NCI-H187 treated with DMSO at 0.1 percent for 48 hours (cell line): ENCODE measurements around the gene GASK1B.

ENCODE experiments used
- DNase-seq: peaks from one replicate; lab custom pipeline; 2025; lab: John Stamatoyannopoulos, UW

Gene GASK1B

DNA sequence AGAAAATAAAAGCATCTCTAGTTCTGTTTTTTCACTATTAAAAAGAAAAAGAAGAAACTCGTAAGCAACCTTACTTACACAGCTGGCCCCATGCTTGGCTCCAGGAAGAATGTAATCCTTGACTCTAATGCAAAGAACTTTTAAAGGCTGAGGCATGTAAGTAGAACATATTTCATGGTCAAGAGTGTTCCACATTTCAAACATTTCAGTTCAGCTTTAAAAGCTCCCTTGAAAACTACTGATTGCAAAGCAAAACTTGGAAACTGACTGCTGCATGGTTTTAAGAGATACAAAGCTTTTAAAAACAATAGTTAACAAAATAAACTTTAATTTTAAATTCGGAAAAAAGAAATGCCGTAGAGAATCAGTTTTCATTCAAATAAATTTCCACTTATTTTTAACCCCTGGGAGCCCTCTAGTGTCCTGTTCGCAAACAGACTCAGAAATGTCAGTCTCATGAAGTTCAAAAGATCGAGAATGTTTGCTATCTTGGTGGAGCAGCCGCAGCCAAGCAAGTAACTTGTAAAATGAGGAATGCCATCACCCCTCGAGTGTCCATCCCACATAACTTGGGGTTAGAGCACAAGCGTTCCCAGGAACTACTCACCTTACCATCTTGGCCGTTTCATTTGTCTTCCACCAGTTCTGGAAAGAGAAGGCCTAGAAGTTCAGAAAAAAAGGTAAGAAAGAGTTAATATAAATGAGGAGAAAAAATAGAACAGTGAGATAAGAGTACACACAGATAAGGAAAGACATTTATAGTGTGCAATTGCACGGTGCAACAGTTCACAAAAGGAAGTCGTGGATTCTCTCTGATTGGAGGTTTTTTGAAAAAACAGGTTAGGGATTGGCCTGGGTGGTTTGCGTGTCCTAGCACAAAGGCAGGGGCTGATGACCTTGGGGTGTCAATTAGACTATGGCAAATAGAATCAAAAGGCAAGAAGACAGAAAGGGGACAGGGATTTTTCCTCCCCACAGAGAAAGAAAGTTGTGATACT, at the start of gene GASK1B:
Gene GASK1B (minus strand): TSS at position 765 of the 998 bp plus-strand sequence. CDS start 1,650 bp downstream, outside the sequence.
- DNase-seq, result no peak

DNA sequence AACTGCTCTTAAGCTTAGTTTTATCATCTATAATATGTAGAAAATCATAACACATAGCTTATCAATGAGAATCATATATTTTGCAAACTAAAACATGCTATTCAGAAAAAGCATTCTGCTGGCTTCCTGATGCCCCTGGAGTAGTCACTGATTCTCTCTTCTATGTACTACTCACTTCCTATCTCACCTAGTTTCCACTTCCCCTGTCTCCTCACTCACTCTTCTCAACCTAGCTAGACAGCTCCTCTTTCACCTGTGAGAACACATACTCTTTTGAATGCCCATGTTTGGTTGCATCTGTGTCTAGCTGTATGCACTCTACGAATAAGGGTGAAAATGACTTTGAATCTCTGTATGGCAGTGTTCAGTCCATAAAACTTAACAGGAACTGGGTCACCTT, 46.8 kb upstream of the GASK1B start:
- DNase-seq, result no peak

GRCh38 chr4:158217763-158218162, 44.9 kb upstream of the GASK1B start:
- DNase-seq, result no peak

DNA sequence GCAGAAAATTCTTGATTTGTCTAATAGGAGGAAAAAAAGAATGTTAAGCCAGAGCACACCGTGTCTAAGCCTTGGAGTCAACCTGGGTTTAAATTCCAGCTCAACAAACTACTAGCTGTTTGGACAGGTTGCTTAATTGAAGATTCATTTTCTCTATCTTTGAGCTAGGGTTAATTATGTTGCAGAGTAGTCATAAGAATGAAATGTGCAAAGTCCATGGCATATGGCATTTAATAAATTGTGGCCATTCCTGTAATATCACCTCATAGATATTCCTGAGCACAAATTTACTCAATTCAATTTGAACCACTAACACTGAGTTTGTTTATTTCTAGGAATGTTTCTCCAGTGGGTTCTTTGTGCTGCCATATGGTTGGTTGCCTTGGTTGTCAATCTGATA, 42.0 kb upstream of the GASK1B start:
- no peak for DNase-seq

- DNase-seq, result no peak
These were observed 40.6 kb upstream of the GASK1B start for GRCh38 chr4:158213466-158213865.

- no peak for DNase-seq
These were observed 38.4 kb upstream of the GASK1B start for GRCh38 chr4:158211222-158211621.

- no peak for DNase-seq
These were observed 37.3 kb upstream of the GASK1B start, which contains the start of gene TMEM144 for GRCh38 chr4:158209825-158210807. TMEM144 (plus strand) TSS chr4:158210486; CDS start chr4:158212668, 2,182 bp downstream.

DNA sequence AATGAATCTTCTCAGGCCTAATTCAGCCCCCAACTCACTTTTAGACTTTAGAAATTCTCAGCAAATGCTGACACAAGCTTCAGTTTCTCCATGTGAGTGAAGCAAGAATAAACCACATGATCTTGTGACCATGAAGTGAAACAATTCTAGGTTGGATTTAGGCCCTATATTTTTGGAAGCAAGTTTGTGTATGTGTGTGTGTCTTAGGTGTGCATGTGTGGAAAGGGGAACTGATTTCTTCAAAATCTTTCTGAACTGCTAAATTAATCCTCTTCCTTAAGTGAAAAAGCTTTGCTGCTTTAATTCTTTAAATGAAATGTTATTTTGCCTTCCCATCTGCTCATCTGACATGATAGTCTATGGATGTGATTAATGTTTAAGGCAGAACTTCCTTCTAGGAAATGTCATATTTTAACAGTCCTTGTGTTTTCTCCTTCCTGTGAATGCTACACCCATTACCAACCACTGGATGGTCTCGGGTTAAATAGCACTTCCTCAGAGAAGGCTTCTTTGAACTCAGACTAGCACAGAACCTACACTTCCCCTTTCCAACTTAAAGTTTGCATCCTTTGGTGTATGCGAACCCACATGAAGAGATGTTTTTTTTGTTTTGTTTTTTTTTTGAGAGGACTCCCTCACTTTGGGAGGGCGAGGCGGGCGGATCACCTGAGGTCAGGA, 36.3 kb upstream of the GASK1B start:
- no peak for DNase-seq

GRCh38 chr4:158203929-158204328, 31.1 kb upstream of the GASK1B start:
- DNase-seq, result no peak

GRCh38 chr4:158203436-158203835, 30.6 kb upstream of the GASK1B start:
- no peak for DNase-seq

- DNase-seq, result no peak
These were observed 29.7 kb upstream of the GASK1B start for GRCh38 chr4:158202481-158202880.

DNA sequence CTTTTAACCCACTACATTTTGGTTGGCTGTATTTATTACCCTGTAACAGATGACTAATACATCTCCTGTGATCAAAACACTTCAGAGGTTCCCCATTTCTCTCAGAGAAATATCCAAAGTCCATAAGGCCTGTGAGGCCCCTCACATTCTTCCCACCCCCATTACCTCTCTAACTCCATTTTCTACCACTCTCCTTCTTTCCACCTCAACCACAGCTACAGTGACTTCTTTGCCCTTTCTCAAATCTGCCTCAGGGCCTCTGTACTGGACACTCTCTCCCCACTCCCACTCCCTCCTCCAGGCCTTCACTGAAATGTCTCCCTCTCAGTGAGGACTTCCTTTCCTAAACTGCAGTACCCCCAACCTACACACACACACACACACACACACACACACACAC, 29.1 kb upstream of the GASK1B start:
- DNase-seq, result no peak

- DNase-seq, result no peak
These were observed 28.5 kb upstream of the GASK1B start for GRCh38 chr4:158201322-158201721.

DNA sequence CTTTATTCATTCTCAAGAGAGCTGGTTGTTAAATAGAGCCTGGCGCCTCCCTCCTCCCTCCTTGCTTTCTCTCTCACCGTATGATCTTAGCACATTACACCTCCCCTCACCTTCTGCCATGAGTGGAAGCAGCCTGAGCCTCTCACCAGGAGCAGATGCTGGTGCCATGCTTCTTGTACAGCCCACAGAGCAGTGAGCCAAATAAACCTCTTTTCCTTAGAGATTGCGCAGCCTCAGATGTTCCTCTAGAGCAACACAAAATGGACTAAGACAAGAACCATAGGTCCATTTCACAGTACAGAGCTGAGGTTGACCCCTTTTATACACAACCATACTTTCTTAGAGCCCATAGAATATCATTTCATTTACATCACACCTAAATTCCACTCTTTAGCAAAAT, 27.4 kb upstream of the GASK1B start:
- no peak for DNase-seq

DNA sequence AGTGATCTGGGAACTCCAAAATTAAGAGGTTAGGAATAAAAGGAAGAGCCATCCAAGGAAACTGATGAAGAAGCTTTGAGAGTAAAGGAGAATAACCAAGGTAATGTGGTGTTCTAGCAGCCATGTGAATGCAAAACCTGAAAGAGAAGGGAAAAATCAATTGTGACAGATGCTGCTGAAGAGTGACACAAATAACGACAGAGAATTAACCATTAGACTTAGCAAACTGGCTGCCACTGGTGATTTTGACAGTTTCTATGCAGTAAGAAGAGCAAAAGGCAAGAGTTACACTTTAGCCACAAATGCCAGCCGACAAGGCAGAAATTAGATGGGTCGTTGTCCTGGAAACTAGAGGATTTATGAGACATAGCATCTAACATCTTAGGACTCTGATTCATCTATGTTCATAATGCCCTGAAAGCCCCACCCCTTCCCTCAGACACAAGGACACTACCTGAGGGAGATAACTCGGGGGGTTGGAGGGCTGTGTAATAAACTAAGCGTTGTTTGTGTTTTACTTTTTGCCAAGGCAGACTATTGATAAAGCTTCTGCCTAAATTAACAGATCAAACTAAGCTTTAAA, 24.5 kb upstream of the GASK1B start:
- no peak for DNase-seq

DNA sequence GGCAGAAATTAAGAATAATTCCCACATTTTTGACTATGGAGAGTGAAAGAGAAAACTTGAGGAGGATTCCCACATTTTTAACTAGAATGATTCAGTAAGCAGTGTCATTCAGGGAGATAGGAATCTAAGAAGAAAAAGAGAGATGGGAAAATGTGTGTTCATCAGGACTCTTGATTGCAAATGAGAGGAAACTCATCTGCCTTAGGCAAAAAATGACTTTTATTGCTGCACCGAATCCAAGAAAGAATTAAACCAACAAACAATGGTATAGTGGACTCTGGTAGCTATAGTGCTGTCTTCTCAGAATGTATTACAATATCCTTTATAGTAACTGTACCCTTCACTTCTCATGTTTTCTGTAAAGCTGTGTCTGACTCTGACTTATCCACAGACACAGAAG, 22.5 kb upstream of the GASK1B start:
- DNase-seq, result no peak

- DNase-seq, result no peak
These were observed 20.4 kb upstream of the GASK1B start for GRCh38 chr4:158193171-158193749.

DNA sequence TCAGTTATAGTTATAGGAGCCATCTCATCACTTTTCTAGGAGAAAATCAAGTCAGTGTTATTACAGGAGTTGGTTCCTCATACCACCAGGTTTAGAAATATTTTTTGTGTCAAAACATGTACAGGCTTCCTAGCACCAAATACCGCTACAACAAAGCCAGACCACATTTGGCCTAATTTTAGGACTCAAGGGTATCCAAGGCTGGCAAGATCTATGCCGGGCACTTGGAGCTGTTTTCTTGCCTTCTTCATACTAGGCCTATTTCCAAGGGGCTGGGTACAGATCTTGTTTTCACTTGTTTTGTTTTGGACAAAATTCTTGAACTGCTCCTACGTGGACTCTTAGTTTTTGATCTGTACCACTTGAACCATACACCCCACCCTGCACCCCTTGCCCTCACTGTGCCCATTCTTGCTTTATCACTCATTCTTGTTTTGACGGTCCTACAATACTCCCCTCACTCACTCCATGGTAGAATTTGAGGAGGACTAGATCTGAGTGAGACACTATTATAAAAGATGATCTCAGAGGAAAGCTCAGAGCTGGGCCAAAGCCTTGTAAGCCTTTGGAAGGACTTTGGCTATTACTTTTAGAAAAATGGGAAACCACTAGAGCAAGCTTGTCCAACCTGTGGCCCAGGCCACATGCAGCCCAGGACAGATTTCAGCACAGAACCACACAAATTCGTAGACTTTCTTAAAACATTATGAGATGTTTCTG, 19.8 kb upstream of the GASK1B start:
- no peak for DNase-seq

- no peak for DNase-seq
These were observed 17.9 kb upstream of the GASK1B start for GRCh38 chr4:158190718-158191117.

DNA sequence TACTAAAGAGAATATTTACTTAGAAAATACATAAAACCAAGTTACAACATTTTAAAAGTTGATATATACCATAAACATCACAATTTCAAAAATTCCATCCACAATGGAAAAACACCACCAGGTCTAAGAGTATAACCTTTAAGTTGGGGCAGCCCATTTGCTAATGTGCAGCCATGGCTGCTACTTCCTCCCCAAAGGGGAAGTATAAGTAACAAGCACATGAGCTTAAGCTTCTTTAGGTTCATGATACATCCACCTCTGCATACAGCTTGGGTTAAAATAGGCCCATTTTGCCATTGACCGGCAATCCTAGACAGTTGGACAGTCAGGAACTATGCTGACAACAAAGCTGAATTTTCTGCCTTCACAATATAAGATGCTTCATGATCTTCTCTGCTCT, 16.6 kb upstream of the GASK1B start:
- DNase-seq, result no peak
